RWPE2 (cell line): ENCODE measurements around the gene PTGS2.

Experiments used
- ATAC-seq: fragments of 200-7000 bp; cut with Tn5 transposase; 3 replicates; pipeline ENCODE4 v1.9.1; 2021; ENCODE audit warnings: low read depth
- DNase-seq: peaks from one replicate; pipeline ENCODE4 v3.0.0-alpha.2; 2020; ENCODE audit warnings: low spot score
- H3K27ac ChIP-seq: fragments of 450-650 bp; 2 replicates; pipeline ENCODE4 v1.5.1; 2017; ENCODE audit warnings: mild to moderate bottlenecking; ENCODE audit not compliant: poor library complexity, severe bottlenecking
- H3K27me3 ChIP-seq: fragments of 250-450 bp; sonication (Bioruptor Pico); 2 replicates; pipeline ENCODE4 v1.5.1; 2021; ENCODE audit warnings: mild to moderate bottlenecking, moderate library complexity; ENCODE audit not compliant: insufficient read depth, poor library complexity, severe bottlenecking
- H3K36me3 ChIP-seq: fragments of 250-450 bp; sonication (Bioruptor Pico); 2 replicates; pipeline ENCODE4 v1.5.1; 2020; ENCODE audit warnings: low read depth, mild to moderate bottlenecking, moderate library complexity
- H3K4me1 ChIP-seq: fragments of 250-450 bp; sonication (Bioruptor Pico); 2 replicates; pipeline ENCODE4 v1.5.1; 2021; ENCODE audit warnings: mild to moderate bottlenecking, moderate library complexity; ENCODE audit not compliant: insufficient read depth, poor library complexity, severe bottlenecking
- H3K4me3 ChIP-seq: fragments of 250-450 bp; sonication (Bioruptor Pico); 2 replicates; pipeline ENCODE4 v1.5.1; 2021; ENCODE audit warnings: mild to moderate bottlenecking, moderate library complexity; ENCODE audit not compliant: severe bottlenecking
- H3K9me3 ChIP-seq: fragments of 250-450 bp; sonication (Bioruptor Pico); 2 replicates; pipeline ENCODE4 v1.5.1; 2021; ENCODE audit warnings: mild to moderate bottlenecking, moderate library complexity; ENCODE audit not compliant: severe bottlenecking
- TF ChIP-seq, protein P1 (sequence below): fragments of 450-650 bp; IDR thresholded peaks from one replicate; pipeline ENCODE4 v1.5.1; 2017; ENCODE audit warnings: mild to moderate bottlenecking, moderate library complexity; ENCODE audit not compliant: poor library complexity, severe bottlenecking

Gene PTGS2

DNA sequence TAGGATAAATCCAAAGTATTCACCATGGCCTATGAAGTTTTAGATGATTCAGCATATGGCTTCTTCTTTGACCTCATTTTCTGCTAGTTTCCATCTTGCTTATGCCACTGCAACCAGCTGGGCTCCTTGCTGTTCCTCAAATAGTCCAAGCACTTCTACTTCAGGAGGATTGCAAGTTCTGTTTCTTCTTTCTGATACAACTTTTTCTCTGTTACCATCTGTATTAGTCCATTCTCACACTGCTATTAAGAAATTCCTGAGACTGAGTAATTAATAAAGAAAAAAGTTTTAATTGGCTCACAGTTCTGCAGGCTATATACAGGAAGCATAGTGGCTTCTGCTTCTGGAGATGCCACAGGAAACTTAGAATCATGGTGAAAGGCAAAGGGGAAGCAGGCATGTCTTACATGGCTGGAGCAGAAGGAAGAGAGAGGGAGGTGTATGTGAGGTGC, 20.3 kb downstream of the PTGS2 start:
- peaks cover 27% of the 10 kb centered on the region for H3K4me1 ChIP-seq

DNA sequence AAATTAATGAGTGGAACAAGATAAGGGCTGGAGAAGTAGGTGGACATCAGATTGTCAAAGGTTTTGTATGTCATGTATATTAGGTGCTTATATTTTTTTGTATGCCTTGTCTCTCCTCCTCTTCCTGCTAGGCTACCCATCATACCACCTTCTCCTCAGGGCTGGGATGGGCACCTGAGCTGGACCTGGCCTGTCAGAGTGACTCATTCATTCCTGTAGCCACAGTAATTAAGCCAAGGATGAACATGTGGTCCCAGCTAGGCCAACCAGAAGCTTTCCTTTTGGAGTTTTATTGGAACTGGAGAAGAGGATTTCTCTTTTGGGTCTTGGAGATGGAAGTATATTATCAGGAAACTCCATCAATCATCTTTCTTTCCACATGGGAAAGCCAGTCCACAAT, 21.2 kb downstream of the PTGS2 start:
- ATAC-seq (peak; percentile 95), DNase-seq (peak; percentile 65)
- no peak overlapping the region for H3K4me3 ChIP-seq
- H3K27ac ChIP-seq, result peak overlapping the region; percentile 66
- H3K27me3 ChIP-seq, result no peaks in the 10 kb centered on the region
- H3K4me1 ChIP-seq, result peaks cover 27% of the 10 kb centered on the region
- no peaks in the 10 kb centered on the region for H3K9me3 ChIP-seq
- TF ChIP-seq, protein P1, sequence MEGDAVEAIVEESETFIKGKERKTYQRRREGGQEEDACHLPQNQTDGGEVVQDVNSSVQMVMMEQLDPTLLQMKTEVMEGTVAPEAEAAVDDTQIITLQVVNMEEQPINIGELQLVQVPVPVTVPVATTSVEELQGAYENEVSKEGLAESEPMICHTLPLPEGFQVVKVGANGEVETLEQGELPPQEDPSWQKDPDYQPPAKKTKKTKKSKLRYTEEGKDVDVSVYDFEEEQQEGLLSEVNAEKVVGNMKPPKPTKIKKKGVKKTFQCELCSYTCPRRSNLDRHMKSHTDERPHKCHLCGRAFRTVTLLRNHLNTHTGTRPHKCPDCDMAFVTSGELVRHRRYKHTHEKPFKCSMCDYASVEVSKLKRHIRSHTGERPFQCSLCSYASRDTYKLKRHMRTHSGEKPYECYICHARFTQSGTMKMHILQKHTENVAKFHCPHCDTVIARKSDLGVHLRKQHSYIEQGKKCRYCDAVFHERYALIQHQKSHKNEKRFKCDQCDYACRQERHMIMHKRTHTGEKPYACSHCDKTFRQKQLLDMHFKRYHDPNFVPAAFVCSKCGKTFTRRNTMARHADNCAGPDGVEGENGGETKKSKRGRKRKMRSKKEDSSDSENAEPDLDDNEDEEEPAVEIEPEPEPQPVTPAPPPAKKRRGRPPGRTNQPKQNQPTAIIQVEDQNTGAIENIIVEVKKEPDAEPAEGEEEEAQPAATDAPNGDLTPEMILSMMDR, result no peak
- H3K36me3 ChIP-seq, result no peaks in the 10 kb centered on the region

More for the DNA sequence above, 20.3 kb downstream of the PTGS2 start:
- Histone ChIP-seq H3K27ac (peak overlapping the region; percentile 66), H3K36me3 (no peaks in the 10 kb centered on the region), H3K27me3 (no peaks in the 10 kb centered on the region), H3K9me3 (no peaks in the 10 kb centered on the region), H3K4me3 (no peak overlapping the region)
- TF ChIP-seq, protein P1, result no peak
- ATAC-seq (no peak), DNase-seq (no peak)

DNA sequence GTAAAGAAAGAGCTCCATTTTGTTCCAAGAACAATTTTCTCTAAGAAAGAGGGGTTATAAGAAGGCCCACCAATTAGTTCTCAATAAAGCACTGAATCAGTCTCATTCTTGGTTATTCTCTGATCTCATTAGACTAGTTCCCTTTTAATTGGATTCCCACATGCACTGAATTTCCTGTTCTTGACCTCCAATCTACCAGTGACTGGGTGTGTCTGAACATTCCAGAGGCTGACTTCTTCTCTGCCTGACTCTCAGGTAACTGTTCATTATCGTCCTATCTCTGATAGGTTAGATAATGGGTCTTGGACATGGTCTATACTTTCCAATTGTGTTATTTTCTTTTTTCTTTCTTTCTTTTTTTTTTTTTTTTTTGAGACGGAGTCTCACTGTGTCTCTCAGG, 22.7 kb downstream of the PTGS2 start:
- peaks cover 20% of the 10 kb centered on the region for H3K4me1 ChIP-seq
- H3K4me3 ChIP-seq, result no peak overlapping the region
- TF ChIP-seq, protein P1, result no peak
- DNase-seq (no peak), ATAC-seq (no peak)
- H3K27ac ChIP-seq, result peak overlapping the region; percentile 66
- H3K27me3 ChIP-seq, result no peaks in the 10 kb centered on the region
- H3K36me3 ChIP-seq, result no peaks in the 10 kb centered on the region
- no peaks in the 10 kb centered on the region for H3K9me3 ChIP-seq

DNA sequence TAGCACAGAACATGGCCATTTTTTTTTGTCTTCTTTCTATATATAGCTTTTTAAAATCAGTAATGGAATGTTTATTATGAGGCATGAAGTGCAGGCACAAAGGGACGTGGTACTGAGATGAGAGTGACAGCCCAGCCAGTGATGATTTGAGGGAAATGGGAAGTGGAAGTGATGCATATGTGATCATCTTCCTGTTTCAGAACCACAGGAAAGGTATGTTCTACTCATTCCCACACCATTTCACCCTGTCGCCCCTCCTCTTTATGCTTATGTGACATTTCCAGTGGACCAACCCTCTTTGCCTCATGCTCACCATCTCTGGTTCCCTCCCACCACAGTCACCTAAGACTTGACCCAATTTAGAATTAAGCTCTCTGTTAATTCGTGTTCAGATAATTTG, 24.3 kb downstream of the PTGS2 start:
- no peak for DNase-seq

DNA sequence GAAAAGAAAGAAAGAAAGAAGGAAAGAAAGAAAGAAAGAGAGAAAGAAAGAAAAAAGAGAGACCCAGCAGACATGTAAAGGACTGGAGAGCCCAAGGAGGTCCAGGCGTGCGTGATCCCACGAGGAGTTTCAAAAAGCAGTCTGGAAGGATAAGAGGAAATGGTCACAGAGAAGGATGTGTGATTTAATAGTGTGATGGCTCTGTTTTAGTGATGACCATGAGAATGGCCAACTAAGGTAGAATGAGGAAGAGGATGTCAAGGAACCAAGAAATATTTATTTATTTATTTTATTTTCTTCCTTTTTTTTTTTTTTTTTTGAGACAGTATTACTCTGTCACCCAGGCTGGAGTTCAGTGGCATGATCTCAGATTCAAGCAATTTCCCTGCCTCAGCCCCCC, 25.5 kb downstream of the PTGS2 start:
- Histone ChIP-seq H3K9me3 (no peaks in the 10 kb centered on the region), H3K27me3 (no peaks in the 10 kb centered on the region), H3K36me3 (no peaks in the 10 kb centered on the region), H3K27ac (no peak overlapping the region), H3K4me1 (peaks cover 17% of the 10 kb centered on the region), H3K4me3 (no peak overlapping the region)
- no peak for DNase-seq
- no peak for ATAC-seq
- TF ChIP-seq, protein P1, result no peak

More for the DNA sequence above, 24.3 kb downstream of the PTGS2 start:
- TF ChIP-seq, protein P1, result no peak
- Histone ChIP-seq H3K4me1 (peaks cover 17% of the 10 kb centered on the region), H3K36me3 (no peaks in the 10 kb centered on the region), H3K27ac (no peak overlapping the region), H3K27me3 (no peaks in the 10 kb centered on the region), H3K4me3 (no peak overlapping the region), H3K9me3 (no peaks in the 10 kb centered on the region)
- ATAC-seq, result no peak
